Cardiac fibroblast (primary cell): ENCODE data around the gene CACNA1S.

Source experiments
- DNase-seq, 2 donors: peaks; one replicate each; pipeline versions ENCODE4 v3.0.0 to v3.0.0-alpha.2; 2010; ENCODE audit warnings: low read depth in 2 of 2
- H3K4me3 ChIP-seq, 2 donors: replicated peaks in 1 of 2; 1 replicate in 1 of 2; 2 replicates in 1 of 2; pipeline ENCODE4 v1.5.1; 2011; ENCODE audit warnings: low read depth in 2 of 2, low read length in 2 of 2, mild to moderate bottlenecking in 2 of 2, moderate library complexity in 1 of 2
- TF ChIP-seq, protein P1 (sequence below): IDR thresholded peaks from one replicate; pipeline ENCODE4 v1.5.1; 2011; ENCODE audit warnings: low read depth, mild to moderate bottlenecking, low read length, inconsistent platforms

The CACNA1S gene

DNA sequence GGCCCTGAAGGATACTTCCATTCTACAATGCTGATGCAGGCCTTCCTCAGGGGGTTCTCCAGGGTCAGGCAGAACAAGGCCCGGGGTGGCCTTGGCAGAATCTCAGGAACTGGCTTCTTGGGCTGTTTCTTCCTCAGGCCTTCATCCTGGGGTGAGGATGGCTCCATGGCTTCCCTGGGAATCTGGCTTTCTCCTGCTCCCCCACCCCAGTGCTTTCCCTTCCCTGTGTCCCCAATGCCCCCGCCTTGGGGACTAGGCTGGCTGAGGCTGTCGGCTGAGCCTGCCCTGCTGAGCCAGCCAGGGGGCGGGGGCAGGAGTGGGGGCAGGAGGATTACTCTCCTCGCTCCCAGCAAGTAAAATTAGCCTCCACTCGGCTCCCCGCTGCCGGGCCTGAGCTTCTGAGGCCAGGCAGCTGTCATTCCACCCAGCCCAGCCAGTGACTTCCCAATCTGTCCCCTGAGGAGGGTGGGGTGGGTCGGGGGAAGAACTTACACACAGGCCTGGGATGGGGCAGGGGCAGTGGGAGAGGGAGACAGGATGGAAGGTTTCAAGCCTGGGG, at the start of gene CACNA1S:
CACNA1S (minus strand) TSS at position 254 of the 559 bp plus-strand sequence; CDS start at position 167, 87 bp downstream.
- H3K4me3 ChIP-seq: no peak within 1 kb of the TSS
- TF ChIP-seq, protein P1, sequence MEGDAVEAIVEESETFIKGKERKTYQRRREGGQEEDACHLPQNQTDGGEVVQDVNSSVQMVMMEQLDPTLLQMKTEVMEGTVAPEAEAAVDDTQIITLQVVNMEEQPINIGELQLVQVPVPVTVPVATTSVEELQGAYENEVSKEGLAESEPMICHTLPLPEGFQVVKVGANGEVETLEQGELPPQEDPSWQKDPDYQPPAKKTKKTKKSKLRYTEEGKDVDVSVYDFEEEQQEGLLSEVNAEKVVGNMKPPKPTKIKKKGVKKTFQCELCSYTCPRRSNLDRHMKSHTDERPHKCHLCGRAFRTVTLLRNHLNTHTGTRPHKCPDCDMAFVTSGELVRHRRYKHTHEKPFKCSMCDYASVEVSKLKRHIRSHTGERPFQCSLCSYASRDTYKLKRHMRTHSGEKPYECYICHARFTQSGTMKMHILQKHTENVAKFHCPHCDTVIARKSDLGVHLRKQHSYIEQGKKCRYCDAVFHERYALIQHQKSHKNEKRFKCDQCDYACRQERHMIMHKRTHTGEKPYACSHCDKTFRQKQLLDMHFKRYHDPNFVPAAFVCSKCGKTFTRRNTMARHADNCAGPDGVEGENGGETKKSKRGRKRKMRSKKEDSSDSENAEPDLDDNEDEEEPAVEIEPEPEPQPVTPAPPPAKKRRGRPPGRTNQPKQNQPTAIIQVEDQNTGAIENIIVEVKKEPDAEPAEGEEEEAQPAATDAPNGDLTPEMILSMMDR: no peak

DNA sequence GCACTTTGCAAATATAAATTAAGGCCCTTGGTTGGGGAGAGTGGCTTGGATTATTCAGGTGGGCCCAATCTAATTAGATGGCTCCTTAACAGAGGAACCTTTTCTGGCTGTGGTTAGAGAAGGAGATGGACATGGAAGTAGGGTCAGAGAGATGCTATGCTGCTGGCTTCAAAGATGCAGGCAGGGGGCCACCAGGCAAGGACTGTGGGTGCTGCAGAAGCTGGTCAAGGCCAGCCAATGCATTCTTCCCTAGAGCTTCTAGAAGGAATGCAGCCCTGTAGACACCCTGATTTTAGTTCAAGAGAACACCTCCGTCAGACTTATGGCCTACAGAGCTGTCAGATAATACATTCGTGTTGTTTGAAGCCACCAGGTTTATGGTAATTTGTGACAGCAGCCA, 45.7 kb upstream of the CACNA1S start:
- TF ChIP-seq, protein P1: no peak
- H3K4me3 ChIP-seq: no peak overlapping the region
- no peak for DNase-seq

More for the DNA sequence above, at the start of gene CACNA1S:
- no peak for DNase-seq

DNA sequence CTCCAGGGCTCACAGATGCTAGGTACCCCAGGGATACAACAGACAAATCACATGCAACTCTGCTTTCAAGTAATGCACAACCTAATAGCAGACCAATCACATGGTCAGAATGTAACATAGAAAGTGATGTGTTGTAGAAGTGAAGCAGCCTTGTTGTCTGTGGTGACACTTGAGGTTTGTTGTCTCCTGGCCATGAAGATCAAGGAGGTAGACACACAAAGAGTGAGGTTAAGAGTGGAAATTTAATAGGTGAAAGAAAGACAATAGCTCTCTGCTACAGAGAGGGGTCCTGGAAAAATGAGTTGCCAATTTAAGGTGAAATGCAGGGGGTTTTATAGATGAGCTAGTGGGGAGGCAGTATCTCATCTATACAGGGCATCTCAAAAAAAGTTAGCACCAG, 44.6 kb upstream of the CACNA1S start:
- TF ChIP-seq, protein P1: no peak

DNA sequence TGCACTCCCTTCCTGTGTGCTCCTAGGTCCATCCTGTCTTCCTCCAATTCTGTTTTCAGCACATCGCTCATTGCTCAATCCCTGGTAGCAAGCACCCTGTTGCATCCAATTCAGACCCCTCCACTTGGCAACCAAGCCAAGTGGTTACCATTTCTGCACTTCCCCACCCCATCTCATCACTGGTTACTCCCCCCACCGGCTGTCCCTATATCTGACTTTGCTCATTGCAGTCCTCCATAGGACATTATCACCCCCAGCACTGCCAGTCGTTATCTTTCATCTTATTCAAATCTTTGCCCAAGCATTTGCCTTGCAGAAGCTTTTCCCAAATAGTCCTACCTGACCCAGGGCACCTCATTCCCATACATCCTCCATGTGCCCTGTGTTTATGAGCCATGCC, 44.1 kb upstream of the CACNA1S start:
- no peak for DNase-seq
- TF ChIP-seq, protein P1: no peak
- H3K4me3 ChIP-seq: no peak overlapping the region

More for the DNA sequence above, 44.6 kb upstream of the CACNA1S start:
- no peak for DNase-seq
- H3K4me3 ChIP-seq: no peak overlapping the region

DNA sequence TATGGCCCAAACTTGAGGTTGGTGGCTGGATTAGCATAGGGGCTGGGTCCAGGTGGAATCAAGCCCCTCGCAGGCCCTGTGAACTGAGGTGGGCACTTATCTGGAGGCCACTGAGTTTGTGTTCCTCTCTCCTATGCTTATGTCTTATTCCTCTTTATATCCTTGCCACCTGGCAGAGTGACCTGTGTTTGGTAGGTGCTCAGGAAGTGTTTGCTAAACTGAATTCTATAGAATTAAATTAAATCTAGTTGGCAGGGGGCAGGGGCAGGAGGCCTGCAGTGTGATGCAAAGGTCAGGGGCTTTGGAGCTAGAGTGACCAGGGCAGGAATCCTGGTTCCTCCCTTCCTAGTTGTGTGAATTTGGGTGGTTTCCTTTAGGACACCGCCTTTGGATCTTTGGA, 43.1 kb upstream of the CACNA1S start:
- H3K4me3 ChIP-seq: no peak overlapping the region
- TF ChIP-seq, protein P1: no peak
- no peak for DNase-seq

DNA sequence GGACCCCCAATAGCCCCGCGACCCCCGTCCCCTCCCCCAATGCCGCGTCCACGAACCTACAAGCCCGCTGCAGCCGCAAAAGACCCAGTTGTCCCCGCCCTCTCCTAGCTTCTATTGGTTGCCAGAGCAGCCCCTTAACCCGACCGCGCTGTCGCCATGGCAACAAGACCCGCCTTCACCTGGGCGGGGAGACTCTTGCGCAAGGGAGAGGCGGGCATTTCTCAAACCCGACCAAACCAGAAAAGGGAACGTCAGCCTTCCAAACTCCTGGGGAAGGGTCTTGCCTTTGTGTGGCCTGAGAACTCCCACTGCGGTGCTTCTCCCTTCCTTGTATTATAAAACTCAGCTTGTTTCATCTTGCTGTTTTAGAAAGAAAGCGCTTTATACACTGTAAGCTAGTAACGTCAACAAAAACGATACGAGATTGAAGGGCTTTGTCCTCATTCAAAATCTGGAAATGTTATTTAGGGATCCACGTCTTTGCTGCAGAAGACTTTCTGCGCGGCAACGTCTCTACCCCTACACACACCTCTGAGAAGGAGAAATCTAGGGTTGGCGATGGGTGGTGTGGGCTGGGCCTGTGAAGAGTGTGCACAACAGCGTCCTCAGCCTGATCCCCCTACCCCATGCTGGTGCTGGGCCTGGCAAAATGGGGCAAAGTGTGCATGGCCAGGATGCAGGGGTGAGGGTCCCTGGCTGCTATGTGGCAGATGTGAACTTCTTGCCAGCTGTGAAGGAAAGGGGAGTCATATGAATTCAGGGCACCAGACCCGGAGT, 42.4 kb upstream of the CACNA1S start, which contains the start of gene TMEM9:
TMEM9 (minus strand) TSS at position 86 of the 777 bp plus-strand sequence. CDS start 551 bp downstream, outside the sequence.
- peak within 1 kb of the TSS; percentile 70 to 73 for H3K4me3 ChIP-seq
- TF ChIP-seq, protein P1: no peak

More for the DNA sequence above, 42.4 kb upstream of the CACNA1S start, which contains the start of gene TMEM9:
- peak; percentile 95 to 97 for DNase-seq
